Measurements from ENCODE around the gene ZNF132. TPM values are rescaled to one million over a fixed set of nuclear protein-coding genes. Genes with fewer than 3 reads are reported as not detected.

Gene ZNF132
- total and polyA plus RNA-seq, 9 of the 15 experiments (the other 6 are each of a cell fraction or from before 2014, with no cell fraction given), result 0.03 to 0.42 (median 0.10) TPM; not detected in 5

DNA sequence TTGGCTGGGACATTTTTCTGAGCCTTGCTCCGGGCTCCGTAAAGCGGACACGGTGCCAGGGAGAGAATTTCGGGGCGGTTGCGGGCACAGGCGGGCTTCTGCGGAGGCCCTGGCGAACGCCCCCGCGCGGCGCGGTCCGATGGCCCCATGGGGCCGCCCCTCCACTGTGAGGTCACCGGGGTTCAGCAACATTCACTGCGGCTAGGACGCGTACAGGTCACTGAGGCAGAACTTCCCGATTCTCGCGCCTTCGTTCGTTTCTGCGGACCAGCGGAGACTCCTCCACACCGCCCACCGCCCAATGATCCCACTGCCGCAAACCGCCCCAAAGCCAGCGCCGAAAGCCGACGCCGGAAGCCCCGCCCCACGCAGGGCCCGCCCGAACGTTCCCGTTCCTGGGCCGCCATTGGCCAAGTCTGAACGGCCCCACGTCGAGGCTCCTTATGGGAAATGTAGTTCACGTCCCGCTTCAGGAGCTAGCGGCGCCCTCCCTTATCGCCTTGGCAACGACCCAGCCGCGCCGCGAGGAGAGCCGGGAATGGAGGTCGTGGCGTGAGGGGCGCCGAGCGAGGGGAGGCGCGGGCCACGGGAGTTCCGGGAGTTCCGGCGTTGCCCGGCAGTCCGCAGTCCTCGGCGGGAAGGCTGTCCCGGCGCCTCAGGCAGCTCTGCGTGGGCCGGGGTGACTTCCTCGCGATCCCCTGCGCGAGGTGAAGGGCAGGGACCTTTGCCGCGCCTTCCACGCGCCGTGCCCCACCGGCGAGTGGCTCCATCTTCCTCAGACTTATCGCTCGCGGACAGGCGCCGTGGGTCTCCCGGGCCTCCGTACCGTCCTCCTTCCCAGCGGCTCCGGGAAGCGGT lies 31.6 kb downstream of the ZNF132 start, which contains the start of gene ZNF584 (continued):
- TF ChIP-seq HDAC1 (IDR thresholded peaks at IDR 0.05) (peak in 1 of 2 experiments; percentile 87; a peak in 2 of 4 replicates), DDX20 (tag; IDR thresholded peaks at IDR 0.05; ENCODE audit: low read depth) (no peak), ZNF76 (CRISPR knock-in tag; IDR thresholded peaks at IDR 0.05; ENCODE audit: borderline replicate concordance) (no peak), NFIC (IDR thresholded peaks at IDR 0.05) (peak; percentile 93), SMAD1 (IDR thresholded peaks at IDR 0.05; ENCODE audit: low read depth, low read length, partially characterized antibody) (peak; percentile 36), RFX7 (CRISPR knock-in tag; IDR thresholded peaks at IDR 0.05) (no peak), TCF7 (IDR thresholded peaks at IDR 0.05; ENCODE audit: borderline replicate concordance) (0 out of 2 replicates have a peak, but pooled peaks have one; percentile 10), ELF2 (CRISPR knock-in tag; IDR thresholded peaks at IDR 0.05) (no peak), POLR2AphosphoS5 (IDR thresholded peaks at IDR 0.05; ENCODE audit: control insufficient read depth, insufficient read depth, low read depth, low read length) (peak; percentile 70), SRSF9 (IDR thresholded peaks at IDR 0.05; ENCODE audit: borderline replicate concordance, low read depth, low read length) (no peak), MYBL2 (IDR thresholded peaks at IDR 0.05; ENCODE audit: low read depth) (no peak), MYBL2 (CRISPR knock-in tag; IDR thresholded peaks at IDR 0.05; ENCODE audit: borderline replicate concordance) (no peak), ZNF197 (CRISPR knock-in tag; IDR thresholded peaks at IDR 0.05; ENCODE audit: low read depth) (no peak), PHF20 (IDR thresholded peaks at IDR 0.05; ENCODE audit: partially characterized antibody) (no peak), SUPT5H (IDR thresholded peaks at IDR 0.05) (peak; percentile 95), ESRRB (CRISPR knock-in tag; IDR thresholded peaks at IDR 0.05; ENCODE audit: borderline replicate concordance) (no peak), ZSCAN32 (CRISPR knock-in tag; IDR thresholded peaks at IDR 0.05) (no peak)
- TF ChIP-seq, protein P1, sequence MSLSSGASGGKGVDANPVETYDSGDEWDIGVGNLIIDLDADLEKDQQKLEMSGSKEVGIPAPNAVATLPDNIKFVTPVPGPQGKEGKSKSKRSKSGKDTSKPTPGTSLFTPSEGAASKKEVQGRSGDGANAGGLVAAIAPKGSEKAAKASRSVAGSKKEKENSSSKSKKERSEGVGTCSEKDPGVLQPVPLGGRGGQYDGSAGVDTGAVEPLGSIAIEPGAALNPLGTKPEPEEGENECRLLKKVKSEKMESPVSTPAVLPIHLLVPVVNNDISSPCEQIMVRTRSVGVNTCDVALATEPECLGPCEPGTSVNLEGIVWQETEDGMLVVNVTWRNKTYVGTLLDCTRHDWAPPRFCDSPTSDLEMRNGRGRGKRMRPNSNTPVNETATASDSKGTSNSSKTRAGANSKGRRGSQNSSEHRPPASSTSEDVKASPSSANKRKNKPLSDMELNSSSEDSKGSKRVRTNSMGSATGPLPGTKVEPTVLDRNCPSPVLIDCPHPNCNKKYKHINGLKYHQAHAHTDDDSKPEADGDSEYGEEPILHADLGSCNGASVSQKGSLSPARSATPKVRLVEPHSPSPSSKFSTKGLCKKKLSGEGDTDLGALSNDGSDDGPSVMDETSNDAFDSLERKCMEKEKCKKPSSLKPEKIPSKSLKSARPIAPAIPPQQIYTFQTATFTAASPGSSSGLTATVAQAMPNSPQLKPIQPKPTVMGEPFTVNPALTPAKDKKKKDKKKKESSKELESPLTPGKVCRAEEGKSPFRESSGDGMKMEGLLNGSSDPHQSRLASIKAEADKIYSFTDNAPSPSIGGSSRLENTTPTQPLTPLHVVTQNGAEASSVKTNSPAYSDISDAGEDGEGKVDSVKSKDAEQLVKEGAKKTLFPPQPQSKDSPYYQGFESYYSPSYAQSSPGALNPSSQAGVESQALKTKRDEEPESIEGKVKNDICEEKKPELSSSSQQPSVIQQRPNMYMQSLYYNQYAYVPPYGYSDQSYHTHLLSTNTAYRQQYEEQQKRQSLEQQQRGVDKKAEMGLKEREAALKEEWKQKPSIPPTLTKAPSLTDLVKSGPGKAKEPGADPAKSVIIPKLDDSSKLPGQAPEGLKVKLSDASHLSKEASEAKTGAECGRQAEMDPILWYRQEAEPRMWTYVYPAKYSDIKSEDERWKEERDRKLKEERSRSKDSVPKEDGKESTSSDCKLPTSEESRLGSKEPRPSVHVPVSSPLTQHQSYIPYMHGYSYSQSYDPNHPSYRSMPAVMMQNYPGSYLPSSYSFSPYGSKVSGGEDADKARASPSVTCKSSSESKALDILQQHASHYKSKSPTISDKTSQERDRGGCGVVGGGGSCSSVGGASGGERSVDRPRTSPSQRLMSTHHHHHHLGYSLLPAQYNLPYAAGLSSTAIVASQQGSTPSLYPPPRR (CRISPR knock-in tag; IDR thresholded peaks at IDR 0.05; ENCODE audit: borderline replicate concordance), result no peak; the same call in 1 of the 2 replicates
- TF ChIP-seq, protein P2, sequence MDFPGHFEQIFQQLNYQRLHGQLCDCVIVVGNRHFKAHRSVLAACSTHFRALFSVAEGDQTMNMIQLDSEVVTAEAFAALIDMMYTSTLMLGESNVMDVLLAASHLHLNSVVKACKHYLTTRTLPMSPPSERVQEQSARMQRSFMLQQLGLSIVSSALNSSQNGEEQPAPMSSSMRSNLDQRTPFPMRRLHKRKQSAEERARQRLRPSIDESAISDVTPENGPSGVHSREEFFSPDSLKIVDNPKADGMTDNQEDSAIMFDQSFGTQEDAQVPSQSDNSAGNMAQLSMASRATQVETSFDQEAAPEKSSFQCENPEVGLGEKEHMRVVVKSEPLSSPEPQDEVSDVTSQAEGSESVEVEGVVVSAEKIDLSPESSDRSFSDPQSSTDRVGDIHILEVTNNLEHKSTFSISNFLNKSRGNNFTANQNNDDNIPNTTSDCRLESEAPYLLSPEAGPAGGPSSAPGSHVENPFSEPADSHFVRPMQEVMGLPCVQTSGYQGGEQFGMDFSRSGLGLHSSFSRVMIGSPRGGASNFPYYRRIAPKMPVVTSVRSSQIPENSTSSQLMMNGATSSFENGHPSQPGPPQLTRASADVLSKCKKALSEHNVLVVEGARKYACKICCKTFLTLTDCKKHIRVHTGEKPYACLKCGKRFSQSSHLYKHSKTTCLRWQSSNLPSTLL (IDR thresholded peaks at IDR 0.05), result no peak
- TF ChIP-seq, protein P3, sequence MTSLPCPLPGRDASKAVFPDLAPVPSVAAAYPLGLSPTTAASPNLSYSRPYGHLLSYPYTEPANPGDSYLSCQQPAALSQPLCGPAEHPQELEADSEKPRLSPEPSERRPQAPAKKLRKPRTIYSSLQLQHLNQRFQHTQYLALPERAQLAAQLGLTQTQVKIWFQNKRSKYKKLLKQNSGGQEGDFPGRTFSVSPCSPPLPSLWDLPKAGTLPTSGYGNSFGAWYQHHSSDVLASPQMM (CRISPR knock-in tag; IDR thresholded peaks at IDR 0.05), result no peak

Data from K562 (cell line).